Esophagus muscularis mucosa (tissue), 4 donors: ENCODE data around the gene AUTS2.

ENCODE experiments used
- CTCF ChIP-seq, 3 experiments: fragments of 200-600 bp in 2 of 3; fragments of 450-650 bp in 1 of 3; sonication (generic) in 2 of 3; IDR thresholded peaks; one replicate each; pipeline ENCODE4 v1.5.1; 2017 to 2019; ENCODE audit warnings: antibody characterized with exemption in 3 of 3, mild to moderate bottlenecking in 2 of 3, moderate library complexity in 1 of 3
- EP300 ChIP-seq: sonication (generic); formaldehyde crosslinking; IDR thresholded peaks from one replicate; pipeline ENCODE4 v1.6.1; 2017; ENCODE audit warnings: antibody characterized with exemption
- POLR2A ChIP-seq: fragments of 450-650 bp; IDR thresholded peaks from one replicate; pipeline ENCODE4 v1.6.1; 2017; ENCODE audit warnings: antibody characterized with exemption, moderate library complexity, mild to moderate bottlenecking, low read depth
- POLR2AphosphoS5 ChIP-seq, 2 donors: sonication (generic); formaldehyde crosslinking; IDR thresholded peaks; one replicate each; pipeline ENCODE4 v1.6.1; 2017; ENCODE audit warnings: antibody characterized with exemption in 2 of 2

GRCh38 chr7:69710768-69711438, 112.6 kb downstream of the AUTS2 start:
- TF ChIP-seq CTCF (IDR thresholded peaks at IDR 0.05) (no peak), POLR2A (no peak), POLR2AphosphoS5 (IDR thresholded peaks at IDR 0.05) (no peak), EP300 (no peak)
